Measurements from ENCODE around the gene MRPL37.

MRPL37 gene

DNA sequence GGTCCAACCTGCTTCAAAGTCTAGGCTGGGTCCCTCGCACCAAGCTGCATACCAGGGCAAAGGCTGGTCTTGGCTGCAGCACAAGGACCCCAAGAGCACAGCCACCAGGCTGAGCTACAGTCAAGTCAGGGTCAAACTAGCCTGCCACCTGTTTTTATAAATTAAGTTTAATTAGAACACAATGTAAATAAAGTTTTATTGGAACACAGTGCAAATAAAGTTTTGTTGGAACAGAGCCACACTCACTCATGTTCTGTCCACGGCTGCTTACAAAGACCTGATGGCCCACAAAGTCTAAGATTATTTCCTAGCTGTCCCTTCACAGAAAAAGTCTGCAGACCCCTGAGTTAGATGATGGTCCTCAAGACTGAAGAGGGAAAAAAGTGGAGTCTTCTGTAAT lies 66.2 kb downstream of the MRPL37 start:
- DNase-seq, result no peak

DNA sequence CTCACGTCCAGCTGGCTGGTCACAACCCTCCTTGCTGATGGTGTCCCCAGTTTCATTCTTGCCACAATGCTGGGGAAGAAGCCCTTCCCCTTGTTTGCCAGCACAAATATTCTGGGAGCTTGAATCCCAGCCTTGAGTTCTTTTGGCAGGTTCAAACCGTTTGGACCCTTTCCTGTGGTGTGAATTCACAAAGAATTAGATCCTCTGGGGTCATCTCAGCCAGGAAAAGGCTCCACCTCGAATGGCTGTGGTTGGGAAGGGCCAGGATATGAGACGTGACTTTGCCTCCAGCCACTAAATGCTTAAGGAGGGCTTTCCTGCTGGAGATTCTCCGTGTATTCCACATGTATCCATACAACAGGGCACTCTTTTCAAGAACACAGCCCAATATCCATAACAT lies 66.9 kb downstream of the MRPL37 start:
- no peak for DNase-seq
